HL-60/S4 treated with phorbol 12-myristate 13-acetate at 8.2 ng/mL for 4 days and 3 days (cell line): ENCODE results near the gene MYLK.
"Not testable (repeated sequence)": the region's sequence is repeated elsewhere in the genome, so short reads cannot be mapped to it uniquely, and the experiment has no call there.

ENCODE experiments used
- in situ Hi-C: fragments of 300-500 bp; cut with MboI; formaldehyde crosslinking; loops from 2 replicates; pipeline ENCODE4 v1.15.0; 2022; ENCODE audit warnings: low sequenced_read_pairs

The MYLK gene

GRCh38 chr3:123632161-123632655, 251.9 kb downstream of the MYLK start:
- in situ Hi-C loops: no loop called here

- in situ Hi-C loops: no loop called here
These were observed 254.4 kb downstream of the MYLK start for GRCh38 chr3:123629747-123630047.

- in situ Hi-C loops: no loop called here
These were observed 255.0 kb downstream of the MYLK start for GRCh38 chr3:123628996-123629746.

GRCh38 chr3:123627673-123628670, 256.2 kb downstream of the MYLK start:
- in situ Hi-C loops: no loop called here

GRCh38 chr3:123626881-123627280, 257.3 kb downstream of the MYLK start:
- in situ Hi-C loops: no loop called here

GRCh38 chr3:123624302-123624701, 259.8 kb downstream of the MYLK start:
- in situ Hi-C loops: no loop called here

GRCh38 chr3:123623346-123623880, 260.7 kb downstream of the MYLK start:
- in situ Hi-C loops: no loop called here

- in situ Hi-C loops: no loop called here
These were observed 261.4 kb downstream of the MYLK start for GRCh38 chr3:123622766-123623165.

- in situ Hi-C loops: no loop called here
These were observed 262.3 kb downstream of the MYLK start for GRCh38 chr3:123621850-123622189.

- in situ Hi-C loops: no loop called here
These were observed 262.8 kb downstream of the MYLK start for GRCh38 chr3:123621186-123621849.

- in situ Hi-C loops: no loop called here
These were observed 263.8 kb downstream of the MYLK start for GRCh38 chr3:123620343-123620742.

GRCh38 chr3:123618768-123619484, 265.2 kb downstream of the MYLK start:
- in situ Hi-C loops: no loop called here

GRCh38 chr3:123618076-123618708, 265.9 kb downstream of the MYLK start:
- in situ Hi-C loops: no loop called here

GRCh38 chr3:123616593-123616992, 267.5 kb downstream of the MYLK start:
- in situ Hi-C loops: no loop called here

- in situ Hi-C loops: no loop called here
These were observed 270.6 kb downstream of the MYLK start for GRCh38 chr3:123613543-123613942.

- in situ Hi-C loops: not testable (repeated sequence)
These were observed 272.5 kb downstream of the MYLK start for GRCh38 chr3:123611674-123612073.

GRCh38 chr3:123611082-123611481, 273.1 kb downstream of the MYLK start:
- in situ Hi-C loops: no loop called here

GRCh38 chr3:123610331-123610730, 273.8 kb downstream of the MYLK start:
- in situ Hi-C loops: no loop called here

GRCh38 chr3:123609063-123609462, 275.1 kb downstream of the MYLK start:
- in situ Hi-C loops: no loop called here
